Measurements from ENCODE around the gene RNF10.

DNA sequence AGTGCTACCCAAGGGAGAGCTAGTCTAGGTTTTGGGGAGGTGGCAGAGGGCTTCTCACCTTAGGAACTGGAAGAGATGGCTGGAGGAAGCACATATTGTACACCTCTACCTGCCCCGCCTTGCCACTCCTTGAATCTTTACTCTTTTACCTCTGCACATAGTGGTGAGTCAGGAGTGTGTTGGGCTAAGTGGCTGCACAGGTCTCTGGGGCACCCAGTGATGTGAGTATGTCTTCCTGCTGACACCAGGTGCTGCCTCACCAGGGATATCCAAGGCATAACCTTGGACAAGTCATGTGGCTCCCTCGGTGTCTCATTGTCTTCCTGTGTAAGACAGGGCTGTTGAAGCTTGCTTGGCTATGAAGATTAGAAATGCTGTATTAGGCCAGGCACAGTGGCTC, 86.5 kb downstream of the RNF10 start:
- TF ChIP-seq, protein P1, sequence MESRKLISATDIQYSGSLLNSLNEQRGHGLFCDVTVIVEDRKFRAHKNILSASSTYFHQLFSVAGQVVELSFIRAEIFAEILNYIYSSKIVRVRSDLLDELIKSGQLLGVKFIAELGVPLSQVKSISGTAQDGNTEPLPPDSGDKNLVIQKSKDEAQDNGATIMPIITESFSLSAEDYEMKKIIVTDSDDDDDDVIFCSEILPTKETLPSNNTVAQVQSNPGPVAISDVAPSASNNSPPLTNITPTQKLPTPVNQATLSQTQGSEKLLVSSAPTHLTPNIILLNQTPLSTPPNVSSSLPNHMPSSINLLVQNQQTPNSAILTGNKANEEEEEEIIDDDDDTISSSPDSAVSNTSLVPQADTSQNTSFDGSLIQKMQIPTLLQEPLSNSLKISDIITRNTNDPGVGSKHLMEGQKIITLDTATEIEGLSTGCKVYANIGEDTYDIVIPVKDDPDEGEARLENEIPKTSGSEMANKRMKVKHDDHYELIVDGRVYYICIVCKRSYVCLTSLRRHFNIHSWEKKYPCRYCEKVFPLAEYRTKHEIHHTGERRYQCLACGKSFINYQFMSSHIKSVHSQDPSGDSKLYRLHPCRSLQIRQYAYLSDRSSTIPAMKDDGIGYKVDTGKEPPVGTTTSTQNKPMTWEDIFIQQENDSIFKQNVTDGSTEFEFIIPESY (IDR thresholded peaks at IDR 0.05) = no peak
- TF ChIP-seq RAD21 (IDR thresholded peaks at IDR 0.05; ENCODE audit: insufficient read depth, low read depth, low read length) = no peak
- TF ChIP-seq, protein P2, sequence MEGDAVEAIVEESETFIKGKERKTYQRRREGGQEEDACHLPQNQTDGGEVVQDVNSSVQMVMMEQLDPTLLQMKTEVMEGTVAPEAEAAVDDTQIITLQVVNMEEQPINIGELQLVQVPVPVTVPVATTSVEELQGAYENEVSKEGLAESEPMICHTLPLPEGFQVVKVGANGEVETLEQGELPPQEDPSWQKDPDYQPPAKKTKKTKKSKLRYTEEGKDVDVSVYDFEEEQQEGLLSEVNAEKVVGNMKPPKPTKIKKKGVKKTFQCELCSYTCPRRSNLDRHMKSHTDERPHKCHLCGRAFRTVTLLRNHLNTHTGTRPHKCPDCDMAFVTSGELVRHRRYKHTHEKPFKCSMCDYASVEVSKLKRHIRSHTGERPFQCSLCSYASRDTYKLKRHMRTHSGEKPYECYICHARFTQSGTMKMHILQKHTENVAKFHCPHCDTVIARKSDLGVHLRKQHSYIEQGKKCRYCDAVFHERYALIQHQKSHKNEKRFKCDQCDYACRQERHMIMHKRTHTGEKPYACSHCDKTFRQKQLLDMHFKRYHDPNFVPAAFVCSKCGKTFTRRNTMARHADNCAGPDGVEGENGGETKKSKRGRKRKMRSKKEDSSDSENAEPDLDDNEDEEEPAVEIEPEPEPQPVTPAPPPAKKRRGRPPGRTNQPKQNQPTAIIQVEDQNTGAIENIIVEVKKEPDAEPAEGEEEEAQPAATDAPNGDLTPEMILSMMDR (IDR thresholded peaks at IDR 0.05 in 2 of 3, conservative IDR thresholded peaks at IDR 0.05 in 1 of 3; ENCODE audit: control insufficient read depth in 2 of 3, extremely low read depth in 1 of 3, insufficient read depth in 1 of 3, low read depth in 3 of 3, low read length in 3 of 3) = no peak
- no peak for TF ChIP-seq GABPA (IDR thresholded peaks at IDR 0.05; ENCODE audit: low read depth)
- TF ChIP-seq, protein P3, sequence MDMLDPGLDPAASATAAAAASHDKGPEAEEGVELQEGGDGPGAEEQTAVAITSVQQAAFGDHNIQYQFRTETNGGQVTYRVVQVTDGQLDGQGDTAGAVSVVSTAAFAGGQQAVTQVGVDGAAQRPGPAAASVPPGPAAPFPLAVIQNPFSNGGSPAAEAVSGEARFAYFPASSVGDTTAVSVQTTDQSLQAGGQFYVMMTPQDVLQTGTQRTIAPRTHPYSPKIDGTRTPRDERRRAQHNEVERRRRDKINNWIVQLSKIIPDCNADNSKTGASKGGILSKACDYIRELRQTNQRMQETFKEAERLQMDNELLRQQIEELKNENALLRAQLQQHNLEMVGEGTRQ (IDR thresholded peaks at IDR 0.05; ENCODE audit: borderline replicate concordance, low read depth, low read length) = no peak
- TF ChIP-seq, protein P4, sequence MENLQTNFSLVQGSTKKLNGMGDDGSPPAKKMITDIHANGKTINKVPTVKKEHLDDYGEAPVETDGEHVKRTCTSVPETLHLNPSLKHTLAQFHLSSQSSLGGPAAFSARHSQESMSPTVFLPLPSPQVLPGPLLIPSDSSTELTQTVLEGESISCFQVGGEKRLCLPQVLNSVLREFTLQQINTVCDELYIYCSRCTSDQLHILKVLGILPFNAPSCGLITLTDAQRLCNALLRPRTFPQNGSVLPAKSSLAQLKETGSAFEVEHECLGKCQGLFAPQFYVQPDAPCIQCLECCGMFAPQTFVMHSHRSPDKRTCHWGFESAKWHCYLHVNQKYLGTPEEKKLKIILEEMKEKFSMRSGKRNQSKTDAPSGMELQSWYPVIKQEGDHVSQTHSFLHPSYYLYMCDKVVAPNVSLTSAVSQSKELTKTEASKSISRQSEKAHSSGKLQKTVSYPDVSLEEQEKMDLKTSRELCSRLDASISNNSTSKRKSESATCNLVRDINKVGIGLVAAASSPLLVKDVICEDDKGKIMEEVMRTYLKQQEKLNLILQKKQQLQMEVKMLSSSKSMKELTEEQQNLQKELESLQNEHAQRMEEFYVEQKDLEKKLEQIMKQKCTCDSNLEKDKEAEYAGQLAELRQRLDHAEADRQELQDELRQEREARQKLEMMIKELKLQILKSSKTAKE (IDR thresholded peaks at IDR 0.05; ENCODE audit: low read depth, poor library complexity, severe bottlenecking) = no peak
- TF ChIP-seq MTA3 (IDR thresholded peaks at IDR 0.05; ENCODE audit: borderline replicate concordance, low read length) = no peak

All from GM12878 (cell line).